ENCODE measurements around the gene TALDO1.
"Not testable (repeated sequence)": the region's sequence is repeated elsewhere in the genome, so short reads cannot be mapped to it uniquely, and the experiment has no call there.

TALDO1 gene

DNA sequence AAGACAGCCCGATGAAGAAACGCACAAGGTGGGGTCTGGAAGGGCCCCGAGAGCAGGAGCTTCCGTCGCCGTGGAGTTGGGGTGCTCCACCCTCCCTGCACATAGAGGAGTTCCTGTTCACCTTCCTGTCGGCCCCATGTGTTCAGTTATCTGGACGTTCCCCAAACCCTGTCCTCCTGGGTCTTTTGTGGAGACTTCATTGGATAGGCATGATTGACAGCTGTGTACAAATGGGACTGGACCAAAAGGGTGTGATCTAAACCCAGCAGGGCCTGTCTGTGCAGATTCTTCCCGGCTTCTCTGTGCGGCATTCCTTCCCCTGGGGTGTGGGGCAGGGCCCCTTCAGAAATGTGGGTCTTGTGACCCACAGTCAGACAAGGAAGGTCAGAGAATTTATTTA, 9.4 kb upstream of the TALDO1 start:
- DNase-seq, result not testable (repeated sequence)

DNA sequence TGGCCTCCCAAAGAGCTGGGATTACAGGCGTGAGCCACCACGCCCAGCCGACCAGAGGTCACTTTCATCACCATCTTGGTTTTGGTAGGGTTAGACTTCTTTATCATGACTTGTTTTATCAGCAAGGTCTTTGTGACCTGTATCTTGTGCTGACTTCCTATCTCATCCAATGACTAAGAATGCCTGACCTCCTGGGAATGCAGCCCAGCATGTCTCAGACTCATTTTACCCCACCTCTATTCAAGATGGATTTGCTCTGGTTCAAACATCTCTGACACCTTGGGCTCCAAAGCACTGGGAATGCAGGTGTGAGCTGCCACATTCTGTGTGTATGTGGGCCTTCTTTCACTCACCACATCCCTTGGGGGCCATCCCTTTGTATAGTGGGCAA, 5.1 kb upstream of the TALDO1 start:
- no peak for DNase-seq

DNA sequence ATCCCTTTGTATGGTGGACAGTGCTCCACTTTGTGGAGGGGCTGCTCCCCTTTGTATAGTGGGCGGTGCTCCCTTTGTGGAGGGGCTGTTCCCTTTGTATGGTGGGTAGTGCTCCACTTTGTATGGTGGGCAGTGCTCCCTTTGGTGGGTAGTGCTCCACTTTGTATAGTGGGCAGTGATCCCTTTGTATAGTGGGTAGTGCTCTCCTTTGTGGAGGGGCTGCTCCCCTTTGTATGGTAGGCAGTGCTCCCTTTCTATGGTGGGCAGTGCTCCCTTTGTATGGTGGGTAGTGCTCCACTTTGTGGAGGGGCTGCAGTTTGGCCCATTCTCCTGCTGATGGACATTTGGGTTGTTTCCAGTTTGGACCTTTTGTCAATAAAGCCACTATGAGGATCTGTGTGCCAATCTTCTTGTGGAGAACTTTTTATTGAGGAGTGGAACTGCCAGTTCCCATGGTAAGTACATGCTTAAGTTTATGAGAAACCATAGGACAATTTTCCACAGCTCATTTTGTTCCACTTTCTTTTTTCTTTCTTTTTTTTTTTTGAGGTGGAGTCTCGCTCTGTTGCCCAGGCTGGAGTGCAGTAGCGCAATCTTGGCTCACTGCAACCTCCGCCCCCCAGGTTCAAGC, 4.6 kb upstream of the TALDO1 start:
- no peak for DNase-seq

DNA sequence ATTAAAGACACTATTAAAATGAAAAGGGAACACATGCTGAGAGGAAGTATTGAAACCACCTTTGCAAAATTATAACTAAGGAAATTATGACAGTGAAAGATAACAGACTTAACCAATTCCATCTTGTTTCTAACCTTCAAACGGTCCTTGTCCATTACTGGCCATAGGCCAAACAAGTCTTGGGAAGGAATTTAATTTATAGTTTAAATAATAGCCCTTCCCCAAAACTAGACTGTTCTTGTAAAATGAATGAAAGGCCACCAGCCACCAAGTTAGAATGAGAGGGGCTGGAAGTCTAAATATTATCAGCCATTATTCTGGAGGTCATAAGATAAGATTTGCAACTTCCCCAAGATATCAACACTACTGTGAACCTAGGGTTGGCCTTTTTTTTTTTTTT, 1.8 kb upstream of the TALDO1 start:
- DNase-seq, result no peak

DNA sequence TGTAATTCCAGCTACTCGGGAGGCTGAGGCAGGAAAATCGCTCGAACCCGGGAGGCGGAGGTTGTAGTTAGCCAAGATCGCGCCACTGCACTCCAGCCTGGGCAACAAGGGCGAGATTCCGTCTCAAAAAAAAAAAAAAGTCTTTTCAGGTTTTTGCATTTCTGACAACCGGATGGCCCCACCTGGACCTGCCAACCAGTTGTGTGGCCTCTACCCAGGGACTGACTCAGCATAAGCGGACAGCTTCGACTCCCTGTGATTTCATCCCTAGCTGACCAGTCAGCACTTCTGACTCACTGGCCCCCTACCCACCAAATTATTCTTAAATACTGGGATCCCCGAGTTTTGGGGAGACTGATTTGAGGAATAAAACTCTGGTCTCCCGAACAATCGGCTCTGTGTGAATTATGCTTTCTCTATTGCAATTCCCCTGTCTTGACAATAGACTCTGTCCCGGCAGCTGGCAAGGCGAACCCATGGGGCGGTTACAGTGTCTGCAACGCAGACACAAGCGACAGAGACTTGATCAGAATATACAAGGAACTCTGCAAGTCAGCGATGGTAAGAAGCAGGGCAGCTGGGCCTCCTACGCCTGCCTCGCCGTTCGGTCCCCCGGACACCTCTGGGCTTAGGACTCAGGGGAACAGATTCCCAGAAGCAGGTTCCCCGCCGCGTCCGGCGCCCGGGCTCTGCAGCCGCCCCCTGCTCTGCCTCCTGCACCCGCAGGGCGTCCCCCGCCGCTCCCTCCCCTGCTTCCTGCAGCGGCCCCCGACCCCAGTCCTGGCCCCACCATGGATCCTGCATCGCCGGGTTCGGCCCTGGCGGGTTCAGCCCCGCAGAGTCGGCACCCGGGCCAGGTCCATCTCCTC, 741 bp upstream of the TALDO1 start:
- peak; percentile 31 to 38 for DNase-seq

DNA sequence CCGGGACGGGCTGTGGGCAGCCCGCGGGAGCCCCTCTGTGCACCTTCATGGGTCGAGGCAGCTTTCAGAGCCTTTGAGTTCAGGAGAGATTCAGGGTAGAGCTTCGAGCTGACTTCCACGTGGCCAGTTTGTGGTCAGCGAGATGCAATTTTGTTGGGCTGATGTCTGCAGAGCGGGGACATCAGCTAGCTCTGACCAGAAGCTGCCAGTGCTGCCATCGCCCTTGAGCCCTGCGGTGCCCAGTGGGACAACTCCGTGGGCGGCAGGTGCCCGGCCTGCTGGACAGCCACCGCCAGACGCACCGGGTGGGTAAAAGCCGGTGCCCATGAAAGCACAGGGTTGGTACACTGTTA, 719 bp downstream of the TALDO1 start:
- peak; percentile 25 to 37 for DNase-seq

DNA sequence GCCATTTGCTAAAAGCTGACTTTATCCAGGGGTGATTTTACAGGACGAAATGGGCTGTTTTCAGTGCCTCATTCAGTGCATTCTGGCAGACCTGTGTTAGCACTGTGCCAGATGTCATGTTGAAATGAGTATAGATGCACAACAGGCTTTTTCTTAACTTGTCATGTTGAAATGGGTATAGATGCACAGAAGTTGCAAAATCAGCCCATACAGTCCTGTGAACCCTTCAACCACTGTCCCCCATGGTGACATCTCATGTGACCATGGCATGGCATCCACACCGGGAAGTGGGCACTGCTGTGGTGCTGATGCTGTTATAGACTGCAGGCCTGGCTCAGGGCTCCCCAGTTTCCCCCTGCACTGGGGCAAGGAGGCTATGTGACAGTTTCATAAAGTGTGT, 2.5 kb downstream of the TALDO1 start:
- peak; percentile 59 to 85 for DNase-seq

DNA sequence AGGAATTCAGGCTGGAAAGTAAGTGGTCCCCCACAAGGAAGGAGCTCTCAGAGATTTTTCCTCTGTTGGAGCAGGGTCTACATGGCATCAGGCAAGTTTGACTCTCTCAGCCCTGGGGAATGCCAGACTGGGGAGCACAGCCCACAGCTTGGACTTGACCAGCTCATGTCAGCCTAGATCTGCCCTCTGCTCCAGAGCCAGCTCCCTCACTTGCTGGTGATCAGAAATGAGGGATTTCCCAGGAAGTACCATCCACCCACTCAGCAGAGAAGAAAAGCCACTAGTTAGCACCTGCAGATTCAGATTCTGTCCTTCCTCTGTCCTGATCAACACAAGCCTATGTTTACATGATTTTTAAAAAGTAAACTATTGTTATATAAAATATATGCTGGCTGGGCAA, 13.0 kb downstream of the TALDO1 start:
- DNase-seq, result peak in 1 of 2 donors; percentile 63

DNA sequence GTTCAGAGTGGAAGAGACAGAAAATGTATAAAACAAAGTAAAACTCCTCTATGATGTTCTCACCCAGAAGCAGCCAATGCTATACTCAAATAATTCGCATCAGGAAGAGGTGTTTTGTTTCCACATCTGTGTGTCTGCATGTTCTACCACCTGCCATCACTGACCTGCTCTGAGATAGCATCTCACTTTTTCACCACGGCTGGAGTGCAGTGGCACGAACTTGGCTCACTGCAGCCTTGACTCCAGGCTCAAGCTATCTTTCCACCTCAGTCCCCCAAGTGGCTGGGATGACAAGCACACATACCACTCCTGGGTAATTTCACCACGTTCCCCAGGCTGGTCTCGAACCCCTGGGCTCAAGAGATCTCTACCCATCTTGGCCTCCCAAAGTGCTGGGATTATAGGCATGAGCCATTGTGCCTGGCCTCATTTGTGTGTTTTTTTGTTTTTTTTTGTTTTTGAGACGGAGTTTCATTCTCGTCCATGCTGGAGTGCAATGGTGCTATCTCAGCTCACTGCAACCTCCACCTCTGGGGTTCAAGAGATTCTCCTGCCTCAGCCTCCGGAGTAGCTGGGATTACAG, 14.4 kb downstream of the TALDO1 start:
- DNase-seq, result no peak

DNA sequence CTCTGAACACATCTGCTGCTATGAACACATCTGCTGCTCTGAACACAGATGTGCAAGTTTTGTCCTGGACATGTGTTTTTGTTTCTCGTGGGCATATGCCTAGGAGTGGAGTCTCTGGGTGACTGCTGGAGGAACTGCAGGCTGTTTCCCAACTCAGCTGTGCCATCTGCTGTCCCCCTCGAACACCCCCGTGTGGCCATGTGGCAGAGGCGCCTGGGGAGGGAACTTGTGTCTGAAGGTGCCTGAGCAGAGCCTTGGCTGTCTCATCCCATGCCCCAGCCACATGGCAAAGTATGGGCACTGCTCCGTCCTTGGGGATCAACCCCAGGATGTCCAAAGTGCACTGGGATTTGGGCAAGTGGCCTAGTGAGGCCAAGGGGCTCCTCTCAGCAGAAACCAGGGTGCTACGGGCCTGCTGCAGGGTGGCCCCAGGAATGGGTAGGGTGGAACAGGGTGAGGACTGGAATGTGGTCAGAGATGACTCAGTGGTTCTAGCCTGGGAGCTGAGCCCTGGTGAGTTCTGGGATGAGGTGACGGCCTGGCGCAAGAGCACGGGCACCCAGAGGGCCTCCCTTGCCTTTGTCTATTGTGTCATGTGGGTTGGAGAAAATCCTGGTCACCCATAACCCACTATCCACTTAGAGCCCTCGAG, 15.3 kb downstream of the TALDO1 start:
- DNase-seq, result peak; percentile 66 to 67

DNA sequence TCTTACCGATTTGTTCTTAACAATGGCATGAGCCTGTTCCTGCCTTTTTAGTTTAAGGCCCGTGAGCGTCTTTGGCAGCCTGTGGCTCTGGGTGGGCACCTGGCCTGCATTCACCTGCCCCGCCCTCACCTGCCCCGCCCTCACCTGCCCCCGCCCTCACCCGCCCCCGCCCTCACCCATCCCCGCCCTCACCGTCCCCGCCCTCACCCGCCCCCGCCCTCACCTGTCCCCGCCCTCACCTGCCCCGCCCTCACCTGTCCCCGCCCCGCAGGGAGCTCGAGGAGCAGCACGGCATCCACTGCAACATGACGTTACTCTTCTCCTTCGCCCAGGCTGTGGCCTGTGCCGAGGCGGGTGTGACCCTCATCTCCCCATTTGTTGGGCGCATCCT, 15.8 kb downstream of the TALDO1 start:
- DNase-seq, result no peak

DNA sequence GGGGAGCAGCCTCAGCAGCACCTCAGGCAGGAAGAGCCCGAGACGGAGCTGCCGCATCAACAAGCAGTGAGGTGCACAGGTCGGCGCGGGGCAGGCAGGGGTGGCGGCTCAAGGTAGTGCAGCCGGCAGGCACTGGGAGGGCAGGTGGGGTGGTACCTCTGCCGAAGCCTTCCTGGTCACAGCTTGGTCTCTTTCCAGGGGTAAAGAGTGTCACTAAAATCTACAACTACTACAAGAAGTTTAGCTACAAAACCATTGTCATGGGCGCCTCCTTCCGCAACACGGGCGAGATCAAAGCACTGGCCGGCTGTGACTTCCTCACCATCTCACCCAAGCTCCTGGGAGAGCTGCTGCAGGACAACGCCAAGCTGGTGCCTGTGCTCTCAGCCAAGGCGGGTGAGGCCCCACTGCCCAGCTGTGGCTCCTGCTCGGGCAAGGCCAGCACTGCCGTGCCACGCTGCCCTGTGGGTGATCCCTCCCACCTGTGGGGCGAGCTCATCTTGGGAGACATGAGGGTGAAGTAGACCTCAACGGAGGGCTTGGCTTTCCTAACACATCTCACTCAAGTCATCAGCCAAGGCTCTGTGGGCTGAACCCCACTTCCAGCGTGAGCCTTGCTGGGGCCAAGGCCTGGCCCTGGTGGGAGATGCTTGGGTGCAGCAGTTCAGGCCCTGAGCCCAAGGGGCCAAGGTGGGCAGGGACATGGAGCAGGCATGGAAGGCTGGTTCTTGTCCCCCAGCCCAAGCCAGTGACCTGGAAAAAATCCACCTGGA, 16.5 kb downstream of the TALDO1 start:
- DNase-seq, result no peak

DNA sequence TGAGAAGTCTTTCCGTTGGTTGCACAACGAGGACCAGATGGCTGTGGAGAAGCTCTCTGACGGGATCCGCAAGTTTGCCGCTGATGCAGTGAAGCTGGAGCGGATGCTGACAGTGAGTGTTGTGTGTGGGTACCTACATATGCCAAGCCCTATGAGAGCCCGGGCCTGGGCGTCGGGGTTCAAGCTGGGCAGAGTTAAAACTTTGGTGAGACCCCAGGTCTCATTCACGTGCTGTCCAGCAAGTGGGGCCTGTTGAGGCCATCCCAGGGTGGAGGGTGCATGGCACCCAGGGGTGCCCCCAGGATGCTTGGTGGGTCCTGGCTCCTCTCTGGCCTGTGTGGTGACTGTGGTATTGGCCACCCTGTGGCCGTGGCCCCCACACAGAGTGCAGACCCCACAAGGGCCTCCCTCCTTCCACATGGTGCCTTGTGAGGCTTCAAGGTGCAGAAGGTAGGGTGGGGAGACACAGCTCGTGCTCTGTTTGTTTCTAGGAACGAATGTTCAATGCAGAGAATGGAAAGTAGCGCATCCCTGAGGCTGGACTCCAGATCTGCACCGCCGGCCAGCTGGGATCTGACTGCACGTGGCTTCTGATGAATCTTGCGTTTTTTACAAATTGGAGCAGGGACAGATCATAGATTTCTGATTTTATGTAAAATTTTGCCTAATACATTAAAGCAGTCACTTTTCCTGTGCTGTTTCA, 17.2 kb downstream of the TALDO1 start:
- DNase-seq, result no peak

DNA sequence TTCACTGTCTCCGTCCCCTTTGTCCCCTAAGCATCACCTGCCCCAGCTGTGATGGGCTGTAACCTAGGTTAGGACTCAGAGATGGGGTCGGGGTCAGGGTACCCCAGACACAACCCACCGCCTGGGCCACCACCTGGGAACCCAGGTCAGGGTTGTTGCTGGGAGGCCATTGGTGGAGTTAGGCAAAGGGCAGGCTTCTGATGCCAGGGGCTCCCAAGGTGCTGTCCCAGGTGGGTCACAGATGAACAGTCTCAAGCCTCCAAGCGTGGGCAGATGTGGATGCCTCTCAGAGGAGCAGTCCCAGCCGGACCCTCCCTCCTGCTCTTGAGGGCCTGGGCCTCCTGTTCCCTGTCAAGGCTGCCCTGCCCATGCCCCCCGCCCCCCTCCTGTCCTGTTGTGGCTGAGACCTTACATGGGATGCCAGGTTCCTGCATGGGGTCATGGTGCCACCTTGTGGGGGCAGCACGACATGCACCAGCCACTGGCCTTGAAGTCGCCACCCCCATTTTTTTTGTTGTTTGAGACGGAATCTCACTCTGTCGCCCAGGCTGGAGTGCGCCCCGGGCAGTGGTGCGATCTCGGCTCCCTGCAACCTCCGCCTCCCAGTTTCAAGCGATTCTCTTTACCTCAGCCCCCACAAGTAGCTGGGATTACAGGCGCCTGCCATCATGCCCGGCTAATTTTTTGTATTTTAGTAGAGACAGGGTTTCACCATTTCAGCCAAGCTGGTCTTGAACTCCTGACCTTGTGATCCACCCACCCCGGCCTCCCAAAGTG, 17.9 kb downstream of the TALDO1 start:
- peak in 1 of 2 donors; percentile 47 for DNase-seq

DNA sequence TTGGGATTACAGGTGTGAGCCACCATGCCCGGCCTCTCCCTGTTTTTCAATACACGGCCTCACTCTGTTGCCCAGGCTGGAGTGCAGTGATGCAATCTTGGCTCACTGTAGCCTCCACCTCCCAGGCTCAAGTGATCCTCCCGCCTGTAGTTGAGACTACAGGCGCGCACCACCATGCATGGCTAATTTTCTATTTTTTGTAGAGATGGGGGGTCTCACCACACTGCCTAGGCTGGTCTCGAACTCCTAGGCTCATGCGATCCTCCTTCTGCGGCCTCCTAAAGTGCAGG, 18.5 kb downstream of the TALDO1 start:
- DNase-seq, result no peak

DNA sequence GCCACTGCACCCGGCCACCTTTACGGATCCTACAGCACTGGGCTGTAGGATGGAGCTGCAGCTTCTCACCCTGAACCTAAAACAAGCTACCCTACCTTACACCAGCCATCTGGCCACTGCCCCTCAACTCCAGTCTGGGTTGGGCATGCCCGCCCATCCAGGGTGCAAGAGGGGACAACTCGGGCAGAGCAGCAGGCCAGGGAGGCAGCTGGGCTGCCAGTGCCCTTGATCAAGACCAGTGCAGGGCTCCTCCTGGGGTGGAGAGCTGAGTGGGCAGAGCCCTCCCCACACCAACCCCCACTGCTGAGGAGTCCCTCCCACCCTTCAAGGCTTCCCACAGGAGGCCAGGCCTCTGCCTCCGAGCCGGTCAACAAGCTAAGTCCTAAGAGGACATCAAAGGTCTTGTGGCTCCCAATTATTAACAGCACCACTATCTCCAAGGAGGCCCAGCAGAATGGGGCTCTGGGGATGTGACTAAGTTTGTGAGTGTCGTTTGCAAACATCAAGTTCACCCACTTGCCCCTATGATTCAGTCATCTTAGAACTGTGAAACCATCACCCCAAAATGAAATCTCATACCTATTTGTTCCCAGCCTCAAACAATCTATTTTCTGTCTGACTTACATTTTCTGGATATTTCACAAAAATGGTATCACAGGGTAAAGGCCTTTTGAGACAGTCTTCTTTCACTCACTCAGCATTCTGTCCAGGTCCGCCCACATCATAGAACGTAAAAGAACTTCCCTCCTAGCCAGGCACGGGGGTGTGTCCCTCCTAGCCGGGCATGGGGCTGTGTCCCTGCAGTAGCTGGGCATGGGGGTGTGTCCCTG, 19.1 kb downstream of the TALDO1 start:
- DNase-seq, result peak; percentile 38 to 58

DNA sequence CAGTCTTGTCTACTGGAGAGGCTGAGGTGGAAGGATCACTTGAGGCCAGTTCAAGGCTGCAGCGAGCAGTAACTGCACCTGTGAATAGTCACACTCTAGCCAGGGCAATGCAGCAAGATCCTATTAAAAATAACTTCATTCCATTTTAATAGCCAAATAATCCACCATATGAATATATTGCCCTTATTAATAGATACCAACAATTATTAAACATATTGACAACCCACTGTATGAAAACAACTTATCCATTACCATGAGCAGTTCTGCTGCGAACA, 19.6 kb downstream of the TALDO1 start:
- no peak for DNase-seq

DNA sequence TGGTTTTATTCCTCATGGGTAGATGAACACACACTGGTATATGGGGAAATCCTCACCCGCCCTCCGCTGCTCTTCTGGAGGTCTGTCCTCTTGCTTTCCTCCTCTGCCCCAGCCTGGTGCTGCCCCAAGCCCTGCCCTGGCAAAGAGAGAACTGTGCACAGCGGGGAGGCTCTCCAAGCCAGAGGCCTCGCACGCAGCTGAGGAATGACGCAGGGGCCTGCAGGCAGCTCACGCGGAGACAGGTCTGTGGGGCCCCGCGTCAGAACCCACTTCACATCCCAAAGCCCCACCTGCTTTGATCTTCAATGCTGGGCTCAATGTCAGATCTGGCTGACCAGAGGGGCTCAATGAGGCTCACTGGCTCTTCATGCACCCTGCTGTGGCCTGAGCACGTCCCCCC, 20.0 kb downstream of the TALDO1 start:
- DNase-seq, result no peak

DNA sequence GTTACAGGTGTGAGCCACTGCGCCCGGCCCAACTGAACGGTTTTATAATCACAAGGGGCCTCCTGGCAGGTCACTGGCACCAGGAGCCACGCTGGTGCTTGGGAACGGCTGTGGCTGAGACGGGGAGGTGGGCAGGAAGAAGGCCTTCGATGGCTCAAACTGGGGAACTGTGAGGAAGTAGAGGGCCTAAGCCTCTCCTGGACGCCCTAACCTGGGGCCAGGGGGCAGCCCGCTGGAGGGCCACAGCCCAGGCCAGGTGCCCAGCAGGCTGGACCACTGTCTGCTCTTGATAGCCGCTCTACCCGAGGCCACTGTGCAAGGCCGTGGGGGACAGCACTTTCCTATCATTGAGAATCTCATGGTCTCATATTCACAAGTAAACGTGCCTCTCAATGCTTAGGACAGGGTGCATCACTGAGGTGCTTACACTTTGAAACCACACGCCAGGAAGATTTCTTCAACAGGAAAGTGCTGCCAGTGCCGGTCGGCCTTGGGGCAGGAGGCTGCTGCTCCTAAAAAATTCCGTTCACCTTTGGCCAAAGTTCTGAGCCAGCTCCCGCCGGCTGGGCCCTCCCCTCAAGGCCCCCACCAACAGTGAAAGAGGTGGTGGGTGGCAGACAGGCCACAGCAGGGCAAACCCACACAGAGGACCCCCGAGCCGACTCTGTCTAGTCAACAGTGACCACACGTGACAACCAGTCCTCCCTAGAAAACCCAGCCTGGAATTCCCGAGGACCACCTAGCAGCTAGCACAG, 22.8 kb downstream of the TALDO1 start:
- no peak for DNase-seq

Data from inflammatory macrophage treated with lipopolysaccharide for 1 hour (primary cell).